Progenitor cell of endocrine pancreas (in vitro differentiated cells): Measurements from ENCODE around the gene ANGEL1. TPM values are rescaled to one million over a fixed set of nuclear protein-coding genes. Genes with fewer than 3 reads are reported as not detected.

Experiments used
- DNase-seq: peaks from one replicate; pipeline ENCODE4 v3.0.0; 2021; ENCODE audit warnings: low spot score; ENCODE audit not compliant: unreplicated experiment
- H3K27ac Mint-ChIP-seq: 2 replicates; pipeline ENCODE4 v1.8.0; 2021; ENCODE audit warnings: mild to moderate bottlenecking, moderate library complexity, mixed read lengths
- H3K27me3 Mint-ChIP-seq: 2 replicates; pipeline ENCODE4 v1.8.0; 2021; ENCODE audit warnings: mixed read lengths
- H3K36me3 Mint-ChIP-seq: 2 replicates; pipeline ENCODE4 v1.8.0; 2022; ENCODE audit warnings: mixed read lengths; ENCODE audit not compliant: insufficient read depth
- H3K4me1 Mint-ChIP-seq: 2 replicates; pipeline ENCODE4 v1.8.0; 2021; ENCODE audit warnings: low read depth, mixed read lengths
- H3K4me3 Mint-ChIP-seq: 2 replicates; pipeline ENCODE4 v1.8.0; 2021; ENCODE audit warnings: low read depth, mild to moderate bottlenecking, moderate library complexity, mixed read lengths
- H3K9me3 Mint-ChIP-seq: 2 replicates; pipeline ENCODE4 v1.8.0; 2021; ENCODE audit warnings: low read depth, mixed read lengths
- total RNA-seq: library from RNA; stranded (reverse); gene quantifications from 2 replicates; pipeline ENCODE4 v1.2.1, GENCODE V29; 2021
- TF ChIP-seq, protein P1 (sequence below): fragments of 200-600 bp; sonication (generic); IDR thresholded peaks from one replicate; pipeline ENCODE4 v1.5.0; 2021; ENCODE audit warnings: antibody characterized with exemption, mild to moderate bottlenecking; ENCODE audit not compliant: unreplicated experiment

ANGEL1 gene
- total RNA-seq, 1 donor from 2014 or later, result 129 TPM

DNA sequence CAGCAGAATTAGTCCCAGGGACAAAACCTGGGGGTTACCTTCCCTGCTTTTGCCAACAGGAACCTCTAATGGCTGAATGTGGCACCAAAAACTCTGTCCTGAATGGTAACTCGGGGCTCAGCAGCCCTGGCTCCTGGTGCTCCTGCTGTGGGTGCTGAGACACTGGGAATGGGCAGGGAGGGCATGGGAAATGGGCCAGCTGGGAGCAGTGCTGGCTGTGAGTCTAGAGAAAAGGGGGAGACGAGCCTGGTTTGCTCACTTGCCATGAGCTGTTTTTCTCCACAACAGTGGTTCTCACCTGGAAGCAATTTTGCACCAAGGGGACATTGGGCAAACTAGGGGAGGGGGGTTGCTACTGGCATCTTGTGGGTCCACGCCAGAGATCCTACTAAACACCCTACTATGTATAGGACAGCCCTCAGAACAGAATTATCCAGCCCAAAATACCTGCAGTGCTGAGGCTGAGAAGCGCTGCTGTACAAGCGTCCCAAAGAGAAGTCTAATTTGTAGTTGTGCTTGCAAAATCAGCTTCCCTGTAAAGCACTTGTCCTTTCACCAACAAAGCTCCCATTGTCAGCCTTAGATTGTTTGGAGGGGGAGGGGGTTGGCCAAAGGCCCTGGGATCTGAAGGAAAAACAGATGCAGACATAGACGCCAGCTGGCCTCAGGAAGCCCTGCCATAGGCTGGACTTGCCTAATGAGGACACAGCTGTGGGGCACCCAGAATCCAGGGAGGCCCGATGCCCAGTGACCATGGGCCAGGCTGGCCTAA lies 17.2 kb upstream of the ANGEL1 start:
- H3K27ac Mint-ChIP-seq, result peak overlapping the region; percentile 98
- peaks cover 7% of the 10 kb centered on the region for H3K36me3 Mint-ChIP-seq
- peaks cover 61% of the 10 kb centered on the region for H3K4me1 Mint-ChIP-seq
- peak overlapping the region; percentile 32 for H3K4me3 Mint-ChIP-seq
- TF ChIP-seq, protein P1, sequence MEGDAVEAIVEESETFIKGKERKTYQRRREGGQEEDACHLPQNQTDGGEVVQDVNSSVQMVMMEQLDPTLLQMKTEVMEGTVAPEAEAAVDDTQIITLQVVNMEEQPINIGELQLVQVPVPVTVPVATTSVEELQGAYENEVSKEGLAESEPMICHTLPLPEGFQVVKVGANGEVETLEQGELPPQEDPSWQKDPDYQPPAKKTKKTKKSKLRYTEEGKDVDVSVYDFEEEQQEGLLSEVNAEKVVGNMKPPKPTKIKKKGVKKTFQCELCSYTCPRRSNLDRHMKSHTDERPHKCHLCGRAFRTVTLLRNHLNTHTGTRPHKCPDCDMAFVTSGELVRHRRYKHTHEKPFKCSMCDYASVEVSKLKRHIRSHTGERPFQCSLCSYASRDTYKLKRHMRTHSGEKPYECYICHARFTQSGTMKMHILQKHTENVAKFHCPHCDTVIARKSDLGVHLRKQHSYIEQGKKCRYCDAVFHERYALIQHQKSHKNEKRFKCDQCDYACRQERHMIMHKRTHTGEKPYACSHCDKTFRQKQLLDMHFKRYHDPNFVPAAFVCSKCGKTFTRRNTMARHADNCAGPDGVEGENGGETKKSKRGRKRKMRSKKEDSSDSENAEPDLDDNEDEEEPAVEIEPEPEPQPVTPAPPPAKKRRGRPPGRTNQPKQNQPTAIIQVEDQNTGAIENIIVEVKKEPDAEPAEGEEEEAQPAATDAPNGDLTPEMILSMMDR, result no peak
- no peak for DNase-seq
- H3K27me3 Mint-ChIP-seq, result no peaks in the 10 kb centered on the region
- H3K9me3 Mint-ChIP-seq, result peaks cover 4% of the 10 kb centered on the region

DNA sequence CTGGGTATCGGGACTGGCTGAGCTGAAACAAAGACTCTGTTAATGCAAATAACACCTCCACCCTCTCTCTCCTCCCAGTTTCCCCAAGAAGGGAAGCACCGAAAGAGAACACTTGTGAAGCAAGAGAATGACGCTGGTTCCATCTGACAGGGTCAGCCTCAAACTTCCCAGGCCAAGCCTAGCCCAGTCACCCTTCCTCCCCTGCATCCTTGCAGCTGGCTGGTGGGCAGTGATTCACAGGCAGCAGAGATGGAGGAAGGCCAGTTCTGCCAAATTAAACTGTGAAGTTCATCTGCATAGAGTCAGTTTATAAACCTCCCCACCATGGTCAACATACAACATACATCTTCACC lies 16.3 kb upstream of the ANGEL1 start:
- Mint-ChIP-seq H3K27me3 (no peaks in the 10 kb centered on the region), H3K36me3 (peaks cover 7% of the 10 kb centered on the region), H3K27ac (peak overlapping the region; percentile 98), H3K4me1 (peaks cover 53% of the 10 kb centered on the region), H3K9me3 (peaks cover 4% of the 10 kb centered on the region), H3K4me3 (peak overlapping the region; percentile 58)
- TF ChIP-seq, protein P1, result no peak
- no peak for DNase-seq

DNA sequence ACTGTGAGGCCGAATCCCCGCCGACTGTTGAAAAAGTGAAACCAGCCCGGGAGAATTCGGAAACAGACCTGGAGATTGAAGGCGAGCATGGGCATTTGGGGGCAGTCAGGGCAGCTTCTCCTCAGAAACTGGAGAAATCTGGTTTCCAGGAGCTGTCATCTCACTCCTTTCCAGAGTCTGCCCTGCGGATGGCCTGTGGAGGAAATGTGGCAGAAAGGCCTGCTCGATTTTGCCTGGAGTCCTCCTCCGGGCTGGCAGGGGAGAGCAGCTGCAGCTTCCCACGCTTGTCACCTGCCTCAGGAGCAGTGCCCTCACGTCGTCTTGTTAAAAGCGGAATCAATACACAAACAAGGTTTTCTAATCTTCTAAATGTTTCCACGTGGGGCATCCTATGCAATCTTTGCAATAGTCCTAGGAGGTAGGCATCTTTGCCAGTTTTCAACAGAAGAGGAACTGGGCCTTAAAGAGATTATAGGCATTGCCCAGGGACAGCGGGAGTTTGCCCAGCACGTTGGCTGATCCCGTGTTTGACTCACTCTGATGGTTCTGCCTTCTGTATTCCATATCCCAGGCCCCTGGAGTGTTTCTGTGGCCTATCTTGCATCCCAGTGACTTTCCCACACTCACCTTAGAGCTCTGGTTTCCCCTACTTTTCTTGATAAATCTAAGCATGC lies 15.8 kb upstream of the ANGEL1 start:
- no peaks in the 10 kb centered on the region for H3K27me3 Mint-ChIP-seq
- peaks cover 51% of the 10 kb centered on the region for H3K4me1 Mint-ChIP-seq
- peaks cover 7% of the 10 kb centered on the region for H3K36me3 Mint-ChIP-seq
- H3K9me3 Mint-ChIP-seq, result peaks cover 4% of the 10 kb centered on the region
- TF ChIP-seq, protein P1, result no peak
- peak overlapping the region; percentile 58 for H3K4me3 Mint-ChIP-seq
- peak overlapping the region; percentile 98 for H3K27ac Mint-ChIP-seq
- DNase-seq, result peak; percentile 24

- peak overlapping the region; percentile 58 for H3K4me3 Mint-ChIP-seq
- H3K9me3 Mint-ChIP-seq, result peaks cover 4% of the 10 kb centered on the region
- TF ChIP-seq, protein P1, result no peak
- H3K27me3 Mint-ChIP-seq, result no peaks in the 10 kb centered on the region
- DNase-seq, result no peak
- peaks cover 7% of the 10 kb centered on the region for H3K36me3 Mint-ChIP-seq
- peaks cover 47% of the 10 kb centered on the region for H3K4me1 Mint-ChIP-seq
- H3K27ac Mint-ChIP-seq, result peak overlapping the region; percentile 98
These were observed 15.1 kb upstream of the ANGEL1 start for GRCh38 chr14:76827696-76828296.

DNA sequence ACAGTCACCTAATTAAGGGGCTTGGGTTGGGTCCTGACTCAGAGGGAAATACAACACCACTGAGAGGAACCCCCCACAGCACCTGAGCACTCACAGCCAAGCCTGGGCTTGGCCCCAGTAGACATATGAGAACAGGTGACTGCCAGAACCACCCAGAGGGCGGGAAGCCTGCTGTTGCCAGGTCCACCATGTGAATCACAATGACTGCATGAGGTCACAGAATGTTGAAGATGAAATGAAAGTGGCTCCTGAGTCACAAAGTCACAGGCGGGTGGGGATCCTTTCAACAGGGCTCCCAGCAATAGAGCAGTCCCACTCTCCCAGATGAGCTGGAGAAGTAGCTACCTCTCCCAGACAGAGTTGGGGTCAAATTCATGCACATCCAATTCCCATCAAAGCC lies 13.4 kb upstream of the ANGEL1 start, which contains the start of gene LRRC74A:
LRRC74A (plus strand) TSS at position 287 of the 400 bp plus-strand sequence. CDS start 290 bp downstream, outside the sequence.
- H3K4me3 Mint-ChIP-seq, result no peak within 1 kb of the TSS
- peak within 1 kb of the TSS; percentile 98 for H3K27ac Mint-ChIP-seq
- TF ChIP-seq, protein P1, result no peak
- H3K36me3 Mint-ChIP-seq, result peaks cover 5% of the 10 kb centered on the region
- H3K4me1 Mint-ChIP-seq, result peaks cover 35% of the 10 kb centered on the region
- H3K27me3 Mint-ChIP-seq, result no peaks in the 10 kb centered on the region
- H3K9me3 Mint-ChIP-seq, result no peaks in the 10 kb centered on the region
- DNase-seq, result no peak
